ENCODE measurements around the gene ABCA1. TPM values are rescaled to one million over a fixed set of nuclear protein-coding genes. Genes with fewer than 3 reads are reported as not detected.

ABCA1 gene
- total RNA-seq, 4 donors from 2014 or later: 87.3 to 188 (median 124) TPM

DNA sequence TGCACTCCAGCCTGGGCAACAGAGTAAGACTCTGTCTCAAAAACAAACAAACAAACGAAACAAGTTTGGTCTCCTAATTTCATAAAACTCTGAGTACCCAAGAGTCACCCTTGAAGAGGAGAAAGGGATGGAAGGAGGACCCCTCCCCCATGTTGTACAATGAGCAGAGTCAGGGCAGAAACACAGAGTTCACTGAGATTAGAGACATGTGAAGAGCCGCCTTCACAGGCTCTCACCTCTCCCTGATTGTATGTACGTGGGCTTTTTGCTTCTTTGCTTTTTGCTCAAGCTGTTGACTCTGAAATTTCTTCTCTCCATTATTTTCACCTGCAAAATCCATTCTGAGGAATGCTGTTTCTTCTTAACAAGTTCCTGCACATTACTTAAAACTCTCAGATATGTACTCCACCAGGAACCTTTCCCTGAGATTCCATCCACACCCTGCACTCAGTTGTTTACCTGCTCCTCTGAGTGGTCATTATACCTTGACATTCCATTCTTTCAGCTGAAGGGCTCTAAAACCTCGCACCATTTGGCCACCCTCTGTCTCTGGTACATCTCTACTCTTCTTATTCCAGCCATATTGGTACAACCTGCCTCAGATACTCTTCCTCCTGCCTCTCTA, 44.4 kb upstream of the ABCA1 start:
- TF ChIP-seq, protein P1, sequence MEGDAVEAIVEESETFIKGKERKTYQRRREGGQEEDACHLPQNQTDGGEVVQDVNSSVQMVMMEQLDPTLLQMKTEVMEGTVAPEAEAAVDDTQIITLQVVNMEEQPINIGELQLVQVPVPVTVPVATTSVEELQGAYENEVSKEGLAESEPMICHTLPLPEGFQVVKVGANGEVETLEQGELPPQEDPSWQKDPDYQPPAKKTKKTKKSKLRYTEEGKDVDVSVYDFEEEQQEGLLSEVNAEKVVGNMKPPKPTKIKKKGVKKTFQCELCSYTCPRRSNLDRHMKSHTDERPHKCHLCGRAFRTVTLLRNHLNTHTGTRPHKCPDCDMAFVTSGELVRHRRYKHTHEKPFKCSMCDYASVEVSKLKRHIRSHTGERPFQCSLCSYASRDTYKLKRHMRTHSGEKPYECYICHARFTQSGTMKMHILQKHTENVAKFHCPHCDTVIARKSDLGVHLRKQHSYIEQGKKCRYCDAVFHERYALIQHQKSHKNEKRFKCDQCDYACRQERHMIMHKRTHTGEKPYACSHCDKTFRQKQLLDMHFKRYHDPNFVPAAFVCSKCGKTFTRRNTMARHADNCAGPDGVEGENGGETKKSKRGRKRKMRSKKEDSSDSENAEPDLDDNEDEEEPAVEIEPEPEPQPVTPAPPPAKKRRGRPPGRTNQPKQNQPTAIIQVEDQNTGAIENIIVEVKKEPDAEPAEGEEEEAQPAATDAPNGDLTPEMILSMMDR (IDR thresholded peaks at IDR 0.05): no peak
- ATAC-seq (ENCODE audit: low FRiP score): no peak

DNA sequence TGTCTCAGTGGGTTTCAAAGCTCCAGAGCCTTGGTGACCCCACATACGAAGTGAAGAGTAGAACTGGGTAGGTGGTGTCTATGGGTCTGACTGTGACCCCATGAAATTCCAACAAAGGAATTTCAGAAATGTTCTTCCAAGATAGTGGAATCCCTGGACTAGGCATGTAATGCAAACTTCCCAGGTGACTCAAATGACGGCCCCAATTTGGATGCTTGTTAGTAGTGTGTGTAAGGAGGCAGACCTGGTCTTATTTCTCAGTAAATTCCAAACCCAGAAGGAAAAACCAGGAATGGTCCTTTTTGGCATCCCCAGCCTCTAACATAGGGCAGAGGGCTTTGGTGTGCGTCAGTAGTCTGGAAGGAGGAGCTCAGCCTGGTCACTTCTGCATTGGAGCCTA, 43.6 kb upstream of the ABCA1 start:
- DNase-seq (ENCODE audit: low spot score) (no peak), ATAC-seq (ENCODE audit: low FRiP score) (no peak)
- TF ChIP-seq, protein P1 (IDR thresholded peaks at IDR 0.05): no peak

More for the DNA sequence above, 44.4 kb upstream of the ABCA1 start:
- no peak for DNase-seq (ENCODE audit: low spot score)

DNA sequence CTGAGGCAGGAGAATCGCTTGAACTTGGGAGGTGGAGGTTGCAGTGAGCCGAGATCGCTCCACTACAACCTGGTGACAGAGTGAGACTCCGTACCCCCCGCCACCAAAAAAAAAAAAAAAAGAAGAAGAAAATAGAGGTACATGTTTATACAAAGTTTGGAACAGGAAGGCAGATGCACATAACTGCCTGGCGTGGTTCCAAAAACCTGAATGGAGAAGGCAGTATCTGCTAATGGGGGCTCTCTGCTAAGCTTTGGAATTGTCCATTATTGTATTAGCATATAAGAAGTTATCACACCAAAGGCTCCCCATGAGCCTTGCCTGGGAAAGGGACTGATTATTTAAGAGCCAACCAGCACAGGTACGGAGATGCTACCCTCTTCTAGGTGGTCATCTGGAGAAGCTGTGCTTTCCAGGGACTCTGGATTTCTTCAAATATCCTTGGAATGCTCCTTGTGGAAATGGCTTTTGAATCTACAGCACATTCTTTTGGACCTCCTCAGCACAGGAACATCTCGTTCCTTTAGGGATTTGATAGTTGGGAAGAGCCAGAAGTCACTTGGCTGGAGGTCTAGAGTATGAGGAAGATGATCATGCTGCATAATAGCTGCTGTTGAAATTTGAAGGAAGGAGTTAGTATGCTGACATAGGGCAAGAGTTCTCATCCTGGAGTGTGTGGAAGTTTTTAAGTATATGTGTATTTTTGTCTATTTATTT, 42.5 kb upstream of the ABCA1 start:
- DNase-seq (ENCODE audit: low spot score) (no peak), ATAC-seq (ENCODE audit: low FRiP score) (no peak)
- TF ChIP-seq, protein P1 (IDR thresholded peaks at IDR 0.05): no peak

DNA sequence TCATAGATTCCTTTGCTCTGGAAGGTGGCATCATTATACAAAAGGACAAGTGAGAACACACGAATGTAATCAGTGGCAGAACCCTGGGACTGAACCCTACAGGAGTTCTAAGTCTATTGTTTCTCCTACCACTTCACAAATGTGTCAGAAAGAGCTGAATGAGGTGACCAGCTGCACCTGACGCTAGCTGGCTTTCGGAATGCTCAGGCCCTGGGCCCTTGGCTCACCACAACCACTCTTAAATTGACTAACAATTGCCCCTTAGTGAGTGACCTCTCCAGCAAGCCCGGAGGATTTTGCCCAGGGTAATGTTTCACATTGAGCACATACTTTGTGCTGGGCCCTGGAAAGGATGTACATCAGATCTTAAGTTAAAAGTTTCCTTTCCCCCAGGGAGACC, 41.2 kb upstream of the ABCA1 start:
- no peak for DNase-seq (ENCODE audit: low spot score)
- no peak for ATAC-seq (ENCODE audit: low FRiP score)
- TF ChIP-seq, protein P1 (IDR thresholded peaks at IDR 0.05): no peak

DNA sequence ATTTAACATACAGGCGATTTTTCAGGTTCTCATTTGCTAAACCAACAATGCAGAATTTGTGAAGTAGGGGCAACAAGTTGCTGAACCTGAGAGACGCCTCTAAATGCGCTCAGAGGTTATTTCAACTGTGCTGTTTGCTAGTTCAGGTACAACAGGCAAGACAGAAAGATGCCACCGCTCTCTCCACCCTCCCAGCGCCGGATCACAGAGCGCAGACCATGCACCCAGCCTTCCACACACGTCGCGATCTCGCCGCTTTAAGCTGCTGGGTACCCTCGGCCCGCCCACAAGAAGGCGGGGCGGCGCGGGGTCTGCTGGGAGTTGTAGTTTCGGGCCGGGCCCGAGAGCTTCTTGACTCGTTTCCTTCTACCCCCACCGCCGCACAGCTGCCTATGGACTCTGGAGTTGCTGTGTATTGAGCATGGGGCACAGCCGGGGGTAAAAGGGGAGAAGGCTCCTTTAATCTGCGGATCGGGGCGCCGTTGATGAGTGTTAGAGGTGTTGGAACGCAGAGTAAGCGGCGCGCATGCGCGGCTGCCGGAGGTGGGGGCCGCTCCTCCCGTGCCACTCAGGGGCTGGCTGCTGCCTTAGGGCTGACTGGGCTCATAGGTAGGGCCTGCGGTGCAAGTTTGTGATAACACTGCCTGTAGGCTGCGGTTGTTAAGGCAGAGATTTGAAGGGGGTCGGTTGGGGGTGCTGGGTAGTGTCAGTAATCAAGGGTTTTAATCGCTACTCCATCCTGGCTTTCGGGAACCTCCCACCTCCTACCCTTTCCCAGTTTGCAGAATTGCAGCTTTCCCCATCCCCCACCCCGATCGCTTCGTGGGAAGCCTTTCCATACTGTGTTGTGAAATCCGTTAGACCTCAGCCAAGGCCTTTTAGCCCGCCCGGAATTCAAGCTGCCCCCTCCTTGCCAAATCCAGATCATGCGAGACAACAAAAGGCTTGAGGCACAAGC, 40.3 kb upstream of the ABCA1 start:
- TF ChIP-seq, protein P1 (IDR thresholded peaks at IDR 0.05): no peak
- ATAC-seq (ENCODE audit: low FRiP score) (peak; percentile 93), DNase-seq (ENCODE audit: low spot score) (peak; percentile 88)

DNA sequence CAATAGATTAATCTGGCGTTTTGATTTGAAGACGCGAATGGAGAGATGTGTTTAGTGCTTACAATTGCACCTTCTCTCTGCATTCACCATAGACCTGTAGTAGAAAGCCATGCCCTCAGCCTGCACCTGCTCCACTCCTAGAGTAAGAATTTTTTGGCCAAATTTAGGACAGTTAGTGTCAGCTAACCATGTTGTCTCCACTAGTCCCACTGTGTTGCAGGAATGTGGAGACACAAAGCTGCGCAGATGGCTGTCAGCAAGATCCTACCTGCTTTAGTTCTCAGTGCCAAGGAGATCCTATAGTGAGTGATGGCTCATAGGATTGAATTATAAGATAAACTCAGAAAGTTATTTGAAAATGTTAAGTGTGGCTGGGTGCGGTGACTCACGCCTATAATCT, 35.1 kb upstream of the ABCA1 start:
- TF ChIP-seq, protein P1 (IDR thresholded peaks at IDR 0.05): no peak
- ATAC-seq (ENCODE audit: low FRiP score) (no peak), DNase-seq (ENCODE audit: low spot score) (no peak)

Data from omental fat pad (tissue), 4 donors.